SK-N-SH treated with all-trans-retinoic acid at 6 μM for 48 hours (cell line): Measurements from ENCODE around the gene TSPAN9.

Experiments used
- ESRRG ChIP-seq: fragments of 250-450 bp; sonication (Bioruptor Pico); IDR thresholded peaks from 2 replicates; pipeline ENCODE4 v1.6.1; 2021; ENCODE audit warnings: mild to moderate bottlenecking
- ZNF565 ChIP-seq: fragments of 450-650 bp; formaldehyde crosslinking; conservative IDR thresholded peaks from 2 replicates; pipeline ENCODE4 v1.5.0; 2020; ENCODE audit warnings: low read depth, mild to moderate bottlenecking, moderate library complexity
- TF ChIP-seq, protein P1 (sequence below): fragments of 250-450 bp; sonication (Bioruptor Pico); IDR thresholded peaks from 2 replicates; pipeline ENCODE4 v1.5.0; 2020; ENCODE audit warnings: mild to moderate bottlenecking, moderate library complexity
- TF ChIP-seq, protein P2 (sequence below): fragments of 250-450 bp; sonication (Bioruptor Pico); IDR thresholded peaks from 2 replicates; pipeline ENCODE4 v1.8.0; 2021; ENCODE audit warnings: low read depth, mild to moderate bottlenecking, moderate library complexity, borderline replicate concordance

DNA sequence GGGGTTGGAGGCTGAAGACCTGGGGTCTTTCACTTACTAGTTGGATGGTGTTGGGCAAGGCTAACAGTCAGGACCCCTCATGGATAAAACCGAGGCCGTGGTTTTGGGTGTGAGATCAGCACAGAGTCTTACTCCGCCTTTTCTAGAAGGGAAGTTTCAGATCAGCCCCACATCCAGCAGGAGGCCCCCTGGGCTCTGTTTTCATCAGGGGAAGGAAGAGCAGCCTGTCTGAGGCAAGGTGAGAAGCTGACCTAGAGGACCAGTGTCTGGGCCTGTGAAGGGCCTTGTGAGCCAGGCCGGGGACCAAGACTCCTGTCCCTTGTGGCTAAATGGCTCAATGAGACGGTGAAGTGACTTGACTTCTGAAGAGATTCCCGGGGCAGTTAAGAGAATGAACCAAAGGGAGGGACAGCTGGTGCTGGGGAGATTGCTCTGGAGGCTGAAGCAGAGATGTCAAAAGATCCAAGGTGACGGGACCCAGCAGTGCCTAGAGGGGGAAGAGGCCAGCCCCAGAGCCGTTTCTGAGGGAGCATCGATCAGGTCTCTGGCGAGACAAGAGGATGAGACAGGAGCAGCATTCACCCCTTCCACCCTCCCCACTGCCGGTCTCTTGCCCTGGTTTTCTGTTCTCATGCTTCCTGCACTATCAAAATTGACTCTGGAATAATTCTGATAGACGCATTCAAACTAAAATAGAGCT is 40.1 kb upstream of the TSPAN9 start:
- TF ChIP-seq ZNF565 (CRISPR knock-in tag) (no peak), ESRRG (no peak)
- TF ChIP-seq, protein P1, sequence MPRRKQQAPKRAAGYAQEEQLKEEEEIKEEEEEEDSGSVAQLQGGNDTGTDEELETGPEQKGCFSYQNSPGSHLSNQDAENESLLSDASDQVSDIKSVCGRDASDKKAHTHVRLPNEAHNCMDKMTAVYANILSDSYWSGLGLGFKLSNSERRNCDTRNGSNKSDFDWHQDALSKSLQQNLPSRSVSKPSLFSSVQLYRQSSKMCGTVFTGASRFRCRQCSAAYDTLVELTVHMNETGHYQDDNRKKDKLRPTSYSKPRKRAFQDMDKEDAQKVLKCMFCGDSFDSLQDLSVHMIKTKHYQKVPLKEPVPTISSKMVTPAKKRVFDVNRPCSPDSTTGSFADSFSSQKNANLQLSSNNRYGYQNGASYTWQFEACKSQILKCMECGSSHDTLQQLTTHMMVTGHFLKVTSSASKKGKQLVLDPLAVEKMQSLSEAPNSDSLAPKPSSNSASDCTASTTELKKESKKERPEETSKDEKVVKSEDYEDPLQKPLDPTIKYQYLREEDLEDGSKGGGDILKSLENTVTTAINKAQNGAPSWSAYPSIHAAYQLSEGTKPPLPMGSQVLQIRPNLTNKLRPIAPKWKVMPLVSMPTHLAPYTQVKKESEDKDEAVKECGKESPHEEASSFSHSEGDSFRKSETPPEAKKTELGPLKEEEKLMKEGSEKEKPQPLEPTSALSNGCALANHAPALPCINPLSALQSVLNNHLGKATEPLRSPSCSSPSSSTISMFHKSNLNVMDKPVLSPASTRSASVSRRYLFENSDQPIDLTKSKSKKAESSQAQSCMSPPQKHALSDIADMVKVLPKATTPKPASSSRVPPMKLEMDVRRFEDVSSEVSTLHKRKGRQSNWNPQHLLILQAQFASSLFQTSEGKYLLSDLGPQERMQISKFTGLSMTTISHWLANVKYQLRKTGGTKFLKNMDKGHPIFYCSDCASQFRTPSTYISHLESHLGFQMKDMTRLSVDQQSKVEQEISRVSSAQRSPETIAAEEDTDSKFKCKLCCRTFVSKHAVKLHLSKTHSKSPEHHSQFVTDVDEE (CRISPR knock-in tag) = no peak
- TF ChIP-seq, protein P2, sequence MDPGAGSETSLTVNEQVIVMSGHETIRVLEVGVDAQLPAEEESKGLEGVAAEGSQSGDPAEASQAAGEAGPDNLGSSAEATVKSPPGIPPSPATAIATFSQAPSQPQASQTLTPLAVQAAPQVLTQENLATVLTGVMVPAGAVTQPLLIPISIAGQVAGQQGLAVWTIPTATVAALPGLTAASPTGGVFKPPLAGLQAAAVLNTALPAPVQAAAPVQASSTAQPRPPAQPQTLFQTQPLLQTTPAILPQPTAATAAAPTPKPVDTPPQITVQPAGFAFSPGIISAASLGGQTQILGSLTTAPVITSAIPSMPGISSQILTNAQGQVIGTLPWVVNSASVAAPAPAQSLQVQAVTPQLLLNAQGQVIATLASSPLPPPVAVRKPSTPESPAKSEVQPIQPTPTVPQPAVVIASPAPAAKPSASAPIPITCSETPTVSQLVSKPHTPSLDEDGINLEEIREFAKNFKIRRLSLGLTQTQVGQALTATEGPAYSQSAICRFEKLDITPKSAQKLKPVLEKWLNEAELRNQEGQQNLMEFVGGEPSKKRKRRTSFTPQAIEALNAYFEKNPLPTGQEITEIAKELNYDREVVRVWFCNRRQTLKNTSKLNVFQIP = no peak
